GM18508 (cell line): ENCODE data around the gene COLQ.
"Not testable (repeated sequence)": the region's sequence is repeated elsewhere in the genome, so short reads cannot be mapped to it uniquely, and the experiment has no call there.

Experiments
- ATAC-seq: cut with Tn5 transposase; IDR thresholded peaks from one replicate; pipeline ENCODE4 v1.9.1; 2021; ENCODE audit warnings: moderate number of reproducible peaks; ENCODE audit not compliant: insufficient read depth, unreplicated experiment

Gene COLQ

GRCh38 chr3:15458212-15458780 lies 63.2 kb downstream of the COLQ start:
- no peak for ATAC-seq

- ATAC-seq: not testable (repeated sequence)
Measured at GRCh38 chr3:15456915-15457314, 64.6 kb downstream of the COLQ start.

GRCh38 chr3:15456321-15456720 lies 65.2 kb downstream of the COLQ start:
- ATAC-seq: no peak

GRCh38 chr3:15455756-15456155 lies 65.8 kb downstream of the COLQ start:
- ATAC-seq: no peak

GRCh38 chr3:15454965-15455364 lies 66.5 kb downstream of the COLQ start:
- no peak for ATAC-seq

GRCh38 chr3:15453991-15454625 lies 67.4 kb downstream of the COLQ start:
- ATAC-seq: no peak

- no peak for ATAC-seq
Measured at GRCh38 chr3:15453501-15453900, 68.0 kb downstream of the COLQ start.

GRCh38 chr3:15452961-15453360 lies 68.5 kb downstream of the COLQ start:
- ATAC-seq: no peak

GRCh38 chr3:15452156-15452555 lies 69.3 kb downstream of the COLQ start:
- ATAC-seq: no peak

- no peak for ATAC-seq
Measured at GRCh38 chr3:15451216-15452113, 70.0 kb downstream of the COLQ start.

GRCh38 chr3:15450438-15451215 lies 70.9 kb downstream of the COLQ start:
- ATAC-seq: no peak

GRCh38 chr3:15449489-15450224 lies 71.8 kb downstream of the COLQ start:
- ATAC-seq: no peak

GRCh38 chr3:15443826-15444524 lies 77.5 kb downstream of the COLQ start:
- ATAC-seq: no peak

GRCh38 chr3:15440891-15441290 lies 80.6 kb downstream of the COLQ start:
- no peak for ATAC-seq

- no peak for ATAC-seq
Measured at GRCh38 chr3:15439476-15439875, 82.0 kb downstream of the COLQ start.

GRCh38 chr3:15438983-15439382 lies 82.5 kb downstream of the COLQ start:
- no peak for ATAC-seq

GRCh38 chr3:15436246-15436645 lies 85.3 kb downstream of the COLQ start:
- ATAC-seq: no peak

GRCh38 chr3:15434756-15435155 lies 86.8 kb downstream of the COLQ start:
- ATAC-seq: no peak

- no peak for ATAC-seq
Measured at GRCh38 chr3:15433531-15433930, 88.0 kb downstream of the COLQ start.
